ENCODE measurements around the gene CD59. TPM values are rescaled to one million over a fixed set of nuclear protein-coding genes. Genes with fewer than 3 reads are reported as not detected.
"Not testable (repeated sequence)": the region's sequence is repeated elsewhere in the genome, so short reads cannot be mapped to it uniquely, and the experiment has no call there.

Gene CD59
- total RNA-seq, 1 experiment from 2014 or later, result 827 TPM

- no peak for DNase-seq (ENCODE audit: low read depth)
Observed at GRCh38 chr11:33713856-33714398, 22.3 kb downstream of the CD59 start.

- no peak for DNase-seq (ENCODE audit: low read depth)
Observed at GRCh38 chr11:33713151-33713855, 22.9 kb downstream of the CD59 start.

- no peak for DNase-seq (ENCODE audit: low read depth)
Observed at GRCh38 chr11:33712436-33712835, 23.8 kb downstream of the CD59 start.

- peak; percentile 77 for DNase-seq (ENCODE audit: low read depth)
Observed at GRCh38 chr11:33709466-33709865, 26.8 kb downstream of the CD59 start.

GRCh38 chr11:33708985-33709384 is 27.2 kb downstream of the CD59 start:
- no peak for DNase-seq (ENCODE audit: low read depth)

GRCh38 chr11:33707831-33708230 is 28.4 kb downstream of the CD59 start:
- not testable (repeated sequence) for DNase-seq (ENCODE audit: low read depth)

GRCh38 chr11:33706966-33707365 is 29.3 kb downstream of the CD59 start:
- peak; percentile 45 for DNase-seq (ENCODE audit: low read depth)

GRCh38 chr11:33706546-33706945 is 29.7 kb downstream of the CD59 start:
- DNase-seq (ENCODE audit: low read depth), result no peak

- no peak for DNase-seq (ENCODE audit: low read depth)
Observed at GRCh38 chr11:33704240-33705002, 31.8 kb downstream of the CD59 start.

- peak; percentile 48 for DNase-seq (ENCODE audit: low read depth)
Observed at GRCh38 chr11:33703788-33704187, 32.4 kb downstream of the CD59 start.

- DNase-seq (ENCODE audit: low read depth), result no peak
Observed at GRCh38 chr11:33703234-33703633, 33.0 kb downstream of the CD59 start.

- DNase-seq (ENCODE audit: low read depth), result peak; percentile 91
Observed at GRCh38 chr11:33701302-33702230, 34.7 kb downstream of the CD59 start.

GRCh38 chr11:33700502-33701271 is 35.5 kb downstream of the CD59 start, which contains the start of gene C11orf91:
TSS of gene C11orf91 (minus strand) at chr11:33700826. CDS start at chr11:33700740, 86 bp downstream.
- DNase-seq (ENCODE audit: low read depth), result peak; percentile 93

GRCh38 chr11:33700063-33700501 is 36.1 kb downstream of the CD59 start:
- no peak for DNase-seq (ENCODE audit: low read depth)

- DNase-seq (ENCODE audit: low read depth), result no peak
Observed at GRCh38 chr11:33699515-33700062, 36.6 kb downstream of the CD59 start.

GRCh38 chr11:33698921-33699320 is 37.3 kb downstream of the CD59 start:
- DNase-seq (ENCODE audit: low read depth), result no peak

GRCh38 chr11:33697997-33698396 is 38.2 kb downstream of the CD59 start:
- DNase-seq (ENCODE audit: low read depth), result no peak

- DNase-seq (ENCODE audit: low read depth), result no peak
Observed at GRCh38 chr11:33696931-33697638, 39.1 kb downstream of the CD59 start.

GRCh38 chr11:33696411-33696810 is 39.8 kb downstream of the CD59 start:
- no peak for DNase-seq (ENCODE audit: low read depth)

Measured in LHCN-M2 (cell line).